HL-60/S4 treated with retinoic acid at 250 ng/mL for 4 days and 3 days (cell line): ENCODE results near the gene FMN1.

ENCODE experiments used
- in situ Hi-C: fragments of 300-500 bp; cut with MboI; formaldehyde crosslinking; loops from 2 replicates; pipeline ENCODE4 v1.7.0; 2022; ENCODE audit warnings: low sequenced_read_pairs

The FMN1 gene

DNA sequence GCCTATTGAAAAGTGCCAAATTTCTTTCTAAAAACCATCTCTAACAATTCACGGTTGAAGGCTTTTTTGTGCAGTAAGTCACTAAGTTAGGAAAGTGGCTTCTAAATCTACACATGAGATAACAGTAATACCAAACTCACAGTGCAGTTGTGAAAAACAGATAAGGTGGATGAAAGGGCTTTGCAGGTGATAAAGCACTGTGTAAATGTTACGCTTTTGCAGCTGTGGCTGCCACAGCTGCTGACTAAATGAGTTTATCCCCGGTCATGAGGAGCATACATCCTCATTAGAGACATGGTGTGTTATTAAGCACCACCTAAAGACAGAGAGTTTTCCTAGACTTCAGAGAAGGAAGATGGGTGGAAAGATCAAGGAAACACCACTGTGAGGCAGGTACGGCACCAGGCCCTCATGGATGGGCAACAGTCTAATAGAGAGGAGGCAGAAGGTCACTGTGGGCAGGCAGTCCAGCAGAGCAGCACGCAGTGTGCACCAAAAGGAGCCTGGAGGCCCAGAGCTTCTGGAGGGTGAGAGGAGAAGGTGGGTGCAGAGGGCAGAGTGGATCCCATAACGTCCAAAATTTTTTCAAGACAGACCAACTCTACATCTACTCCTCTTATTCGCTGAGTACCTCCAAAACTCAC is 68.5 kb downstream of the FMN1 start:
- in situ Hi-C loops: no loop called here

DNA sequence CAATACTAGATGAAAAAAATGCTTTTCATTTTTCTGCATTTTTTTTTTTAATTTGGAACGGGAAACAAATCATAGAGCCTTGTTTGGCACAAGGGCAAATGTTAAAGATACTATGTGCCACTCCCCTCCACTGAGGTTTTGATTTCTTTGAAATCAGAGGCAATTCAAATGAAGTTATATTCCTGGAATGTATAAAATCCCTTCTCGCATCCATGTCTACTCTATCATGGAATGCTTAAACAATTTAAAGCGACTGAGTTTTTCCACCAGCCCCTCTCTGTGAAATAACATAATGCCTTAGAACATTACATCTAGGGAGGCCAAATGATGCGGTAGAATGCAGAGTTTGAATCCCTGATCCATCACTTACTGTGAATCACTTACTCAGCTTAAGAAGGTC is 69.7 kb downstream of the FMN1 start:
- in situ Hi-C loops: no loop called here

GRCh38 chr15:33124279-33124678 is 70.2 kb downstream of the FMN1 start:
- in situ Hi-C loops: no loop called here

DNA sequence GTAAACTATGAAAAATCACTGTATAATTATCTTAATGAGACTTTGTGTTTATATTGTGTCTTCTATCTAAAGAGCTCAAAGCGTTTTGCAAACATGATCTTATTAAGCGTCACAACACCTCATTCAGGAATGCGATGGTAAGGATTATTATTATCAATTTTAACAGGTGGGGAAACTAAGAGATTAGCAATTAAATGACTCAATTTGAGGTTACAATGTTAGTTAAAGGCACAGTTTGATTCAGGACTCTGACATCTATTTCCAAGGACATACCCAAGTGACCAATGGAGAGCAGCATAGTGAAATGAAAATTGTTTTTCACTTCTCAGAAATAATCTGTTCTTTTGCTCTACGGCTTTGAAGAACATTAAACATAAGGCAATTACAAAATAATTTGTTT is 74.6 kb downstream of the FMN1 start:
- in situ Hi-C loops: no loop called here

- in situ Hi-C loops: no loop called here
Measured at GRCh38 chr15:33119273-33119672, 75.2 kb downstream of the FMN1 start.

GRCh38 chr15:33116198-33116597 is 78.3 kb downstream of the FMN1 start:
- in situ Hi-C loops: no loop called here

DNA sequence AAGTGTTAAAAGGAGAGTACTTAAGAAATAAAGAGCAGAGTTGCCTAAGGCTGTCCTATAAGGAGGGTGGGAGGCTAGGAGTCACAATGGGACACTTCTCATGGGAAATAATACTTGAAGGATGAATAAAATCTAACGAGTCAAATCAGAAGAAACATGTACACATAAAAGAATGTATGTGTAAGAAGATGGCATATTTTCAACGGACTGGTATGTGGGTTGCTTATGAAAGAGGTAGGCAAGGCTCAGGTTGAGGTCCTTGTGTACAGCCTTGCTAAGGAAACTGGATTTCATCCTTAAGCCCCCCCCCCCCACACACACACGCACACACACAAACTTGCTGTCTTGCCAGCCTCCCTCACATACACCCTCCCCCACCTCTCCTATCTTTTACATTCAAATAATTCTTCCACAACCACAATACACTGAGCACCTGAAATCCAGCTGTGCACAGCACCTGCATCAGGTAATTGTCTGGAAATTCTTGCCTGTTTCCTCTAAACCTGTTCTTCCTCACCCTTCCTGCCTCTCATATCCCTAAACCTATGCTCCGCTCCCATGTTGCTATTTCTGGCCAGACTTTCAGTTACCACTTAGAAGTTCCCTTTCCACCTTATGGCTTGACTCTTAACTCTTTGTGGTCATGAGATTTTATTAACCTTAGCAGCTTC is 79.2 kb downstream of the FMN1 start:
- in situ Hi-C loops: no loop called here

DNA sequence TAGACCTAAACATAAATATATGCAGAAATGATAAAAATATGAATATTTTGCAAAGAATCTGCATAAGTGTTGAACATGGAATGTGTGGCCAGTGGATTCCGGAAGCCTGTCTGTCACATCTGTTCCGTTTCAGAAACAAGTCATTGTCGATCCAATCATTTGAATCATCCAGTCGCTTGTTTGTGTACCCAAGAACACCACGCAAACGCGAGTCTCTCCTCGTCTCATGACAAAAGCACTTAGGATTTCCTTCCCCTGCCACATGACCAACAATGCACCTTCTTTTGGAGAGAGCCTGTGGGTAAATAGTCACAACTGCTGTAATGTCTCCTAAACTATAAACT is 80.2 kb downstream of the FMN1 start:
- in situ Hi-C loops: no loop called here

DNA sequence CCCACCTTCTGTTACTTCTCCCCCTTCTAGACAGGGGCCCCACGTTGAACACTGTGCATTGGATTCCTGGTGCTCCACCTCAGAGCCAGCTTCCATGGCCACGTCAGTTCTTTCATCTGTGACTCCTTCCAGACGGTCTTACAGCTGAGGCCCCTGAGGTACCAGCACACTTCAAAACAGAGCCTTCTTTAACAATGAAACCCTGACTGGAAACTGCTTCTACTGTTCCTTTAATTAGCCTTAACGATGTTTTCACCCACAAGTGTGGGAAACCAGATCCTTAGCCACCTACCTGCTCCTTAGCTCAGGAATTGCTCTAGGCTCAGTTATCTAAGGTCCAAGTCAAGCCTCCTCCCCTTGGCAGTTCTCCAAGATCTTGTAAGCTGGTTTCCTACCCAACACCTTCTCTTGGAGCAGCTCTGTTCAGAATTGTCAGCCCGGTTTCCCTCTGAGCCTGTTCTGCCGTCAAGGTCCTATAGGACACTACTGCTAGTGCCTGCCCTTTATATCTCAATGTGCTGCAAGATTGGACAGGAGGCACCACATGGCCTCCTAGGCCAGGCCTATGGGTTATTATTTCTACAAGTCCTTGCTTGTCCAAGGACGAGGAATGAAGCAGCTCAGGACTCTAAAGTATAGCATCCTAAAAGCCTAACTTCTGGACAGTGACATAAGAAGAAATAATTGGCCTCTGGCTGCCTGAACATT is 80.7 kb downstream of the FMN1 start:
- in situ Hi-C loops: no loop called here

DNA sequence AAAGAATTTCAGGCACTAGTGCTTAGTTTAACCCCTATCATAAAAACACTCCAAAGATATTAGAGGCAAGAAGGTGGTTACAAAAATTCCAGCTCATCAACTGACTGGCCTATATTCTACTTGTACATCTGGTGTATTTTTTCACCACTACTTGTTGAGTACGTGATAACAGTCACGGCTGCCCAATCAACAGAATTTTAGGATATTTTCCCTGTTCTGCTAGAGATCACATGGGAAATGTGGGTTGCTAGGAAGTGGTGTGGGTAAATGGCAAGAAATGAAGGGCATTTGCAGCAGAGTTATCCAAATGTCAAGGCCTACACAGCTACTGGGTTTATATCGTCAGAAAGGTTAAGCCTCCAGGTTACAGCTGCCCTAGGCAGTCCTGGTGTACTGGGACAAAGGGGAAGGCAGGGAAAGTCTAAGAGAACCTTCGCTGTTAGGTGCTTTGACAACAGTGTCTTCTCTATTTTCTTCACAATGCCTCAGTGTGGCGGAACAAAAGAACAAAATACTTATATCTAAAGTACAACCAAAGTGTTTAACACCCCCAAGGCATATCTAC is 81.9 kb downstream of the FMN1 start:
- in situ Hi-C loops: no loop called here

DNA sequence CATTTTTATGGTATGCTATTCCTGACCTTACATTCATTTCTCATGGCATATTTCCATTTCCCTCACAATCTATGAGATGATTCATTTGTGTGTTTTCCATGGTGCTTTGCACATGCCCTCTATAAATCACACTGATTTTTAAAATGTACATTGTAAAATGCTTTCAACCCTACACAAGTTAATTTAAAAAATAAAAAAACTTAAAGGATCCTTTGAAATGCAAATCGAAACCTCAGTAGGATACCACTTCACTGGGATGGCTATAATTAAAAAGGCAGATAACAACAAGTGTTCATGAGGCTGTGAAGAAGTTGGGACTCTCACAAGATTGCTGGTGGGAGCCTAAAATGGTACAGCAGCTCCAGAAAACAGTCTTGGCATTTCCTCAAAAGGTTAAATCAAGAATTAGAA is 83.5 kb downstream of the FMN1 start:
- in situ Hi-C loops: no loop called here

GRCh38 chr15:33109345-33109744 is 85.2 kb downstream of the FMN1 start:
- in situ Hi-C loops: no loop called here

GRCh38 chr15:33108518-33108917 is 86.0 kb downstream of the FMN1 start:
- in situ Hi-C loops: no loop called here

DNA sequence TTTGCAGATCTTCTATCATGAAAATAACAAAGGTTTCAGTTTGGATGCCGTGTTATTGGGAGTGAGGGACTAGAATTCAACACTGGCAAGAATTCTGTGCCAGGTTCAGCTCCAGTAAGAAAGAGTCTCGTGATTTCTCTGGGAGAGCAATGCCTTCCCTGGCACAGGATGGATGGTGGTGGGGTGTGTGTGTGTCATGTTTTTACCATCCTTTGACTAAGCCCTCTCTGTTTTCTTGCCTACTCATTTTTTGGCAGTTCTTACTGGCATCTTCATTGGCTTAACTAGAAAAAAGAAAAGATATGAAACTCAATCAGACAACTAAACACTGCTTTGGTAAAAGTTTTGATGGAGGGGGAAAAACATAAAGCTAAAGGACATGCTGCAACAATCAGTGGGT is 86.6 kb downstream of the FMN1 start:
- in situ Hi-C loops: no loop called here

DNA sequence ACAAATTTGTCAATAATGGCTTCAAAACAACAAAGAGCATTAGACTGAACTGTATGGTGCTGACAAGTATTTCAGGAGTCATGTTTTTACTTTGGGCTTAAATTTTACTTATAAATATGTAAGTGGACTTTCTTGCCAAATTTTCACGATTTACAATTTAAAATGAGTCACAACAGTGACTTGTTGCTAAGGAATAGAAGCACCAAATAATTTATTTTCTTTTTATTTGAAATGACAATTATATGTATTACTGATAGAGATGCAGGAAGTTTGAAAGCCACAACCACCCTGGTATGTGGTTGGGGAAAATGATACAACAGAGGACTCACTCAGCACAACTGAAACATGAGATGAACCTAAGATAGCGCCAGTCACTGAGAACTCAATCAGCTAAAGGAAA is 90.3 kb downstream of the FMN1 start:
- in situ Hi-C loops: no loop called here

DNA sequence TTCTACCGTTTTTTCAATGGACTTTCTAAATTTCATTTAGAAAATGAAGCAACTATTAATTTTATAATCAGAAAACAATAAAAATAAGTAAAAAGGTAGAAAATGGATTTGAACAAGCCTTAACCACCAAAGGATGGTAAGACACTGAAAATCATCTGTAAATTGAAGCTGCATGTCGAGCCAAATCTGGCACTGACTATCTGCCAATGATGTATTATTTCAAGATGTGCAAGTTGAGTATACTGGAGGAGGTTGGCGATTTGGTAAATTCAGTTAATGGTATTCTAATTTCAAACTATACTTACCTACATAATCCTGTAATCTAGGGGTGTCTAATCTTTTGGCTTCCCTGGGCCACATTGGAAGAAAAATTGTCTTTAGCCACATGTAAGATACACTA is 93.5 kb downstream of the FMN1 start:
- in situ Hi-C loops: no loop called here

DNA sequence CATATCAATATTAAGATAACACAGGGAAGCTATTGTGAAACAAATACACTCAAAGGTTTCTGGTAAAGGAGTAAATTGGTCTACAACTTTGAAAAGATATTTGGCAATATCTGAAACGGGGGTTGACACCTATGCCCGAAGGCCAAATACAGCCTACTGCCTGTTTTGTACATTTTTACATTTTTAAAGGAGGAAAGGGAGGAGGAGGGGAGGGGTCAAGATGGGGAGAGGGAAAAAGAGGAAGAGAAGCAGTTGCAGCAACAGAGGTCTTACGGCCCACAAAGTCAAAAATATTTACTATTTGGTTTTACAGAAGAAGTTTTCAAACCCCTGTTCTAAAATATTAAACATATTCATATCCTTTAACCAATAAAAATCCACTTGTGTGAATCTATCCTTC is 94.2 kb downstream of the FMN1 start:
- in situ Hi-C loops: no loop called here

- in situ Hi-C loops: loop anchor here (25.0 kb wide), 1 partner anchor 588 kb away; no protein-coding TSS in a partner anchor
Measured at GRCh38 chr15:33099739-33100138, 94.8 kb downstream of the FMN1 start.

DNA sequence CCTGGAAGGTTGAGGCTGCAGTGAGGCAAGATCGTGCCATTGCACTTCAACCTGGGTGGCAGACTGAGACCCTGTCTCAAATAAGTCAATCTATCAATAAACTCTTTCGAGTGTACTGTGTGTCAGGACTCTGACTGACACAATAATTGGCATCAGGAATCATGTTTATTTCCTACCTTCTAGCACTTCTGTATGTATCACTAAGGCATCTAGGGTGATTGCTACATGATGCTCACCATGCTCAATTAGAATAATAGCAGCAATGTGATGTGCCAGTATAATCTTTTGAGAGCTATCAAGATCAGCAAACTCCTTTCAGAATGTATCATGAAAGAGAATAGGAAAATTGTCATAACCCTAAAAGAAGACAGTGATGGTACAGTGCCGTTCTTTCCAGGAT is 95.3 kb downstream of the FMN1 start:
- in situ Hi-C loops: loop anchor here (25.0 kb wide), 1 partner anchor 588 kb away; no protein-coding TSS in a partner anchor

- in situ Hi-C loops: loop anchor here (25.0 kb wide), 1 partner anchor 589 kb away; no protein-coding TSS in a partner anchor
Measured at GRCh38 chr15:33098094-33099058, 96.1 kb downstream of the FMN1 start.

DNA sequence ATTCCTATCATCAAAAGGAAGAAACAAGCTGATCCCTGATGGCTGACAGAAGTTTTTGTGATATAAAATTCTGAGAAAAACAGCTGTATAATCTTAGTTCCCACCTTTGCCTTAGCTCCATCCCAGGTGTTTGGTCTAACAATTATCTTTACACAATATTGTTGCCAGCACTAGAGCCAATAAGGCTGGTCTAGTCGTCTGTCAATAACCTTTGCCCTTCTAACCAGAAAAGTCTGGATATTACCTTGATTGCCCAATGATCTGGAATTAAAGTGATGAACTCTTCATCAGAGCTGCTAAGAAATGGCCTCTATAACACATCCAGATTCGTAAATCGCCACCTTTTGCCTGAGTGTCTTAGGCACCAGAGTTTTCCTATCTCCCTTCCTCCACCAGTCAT is 98.4 kb downstream of the FMN1 start:
- in situ Hi-C loops: loop anchor here (25.0 kb wide), 1 partner anchor 591 kb away; no protein-coding TSS in a partner anchor
